Adrenal gland (tissue), 5 donors: ENCODE results near the gene RBM19.

Source experiments
- CTCF ChIP-seq, 6 experiments: fragments of 450-650 bp in 4 of 6; fragments of 200-600 bp in 2 of 6; sonication (generic) in 1 of 6; IDR thresholded peaks; 1 replicate in 5 of 6; 2 replicates in 1 of 6; pipeline versions ENCODE4 v1.5.1 to v1.8.0; 2016 to 2021; ENCODE audit warnings: antibody characterized with exemption in 6 of 6, mild to moderate bottlenecking in 2 of 6, moderate library complexity in 1 of 6
- POLR2A ChIP-seq, 2 donors: fragments of 450-650 bp; IDR thresholded peaks; one replicate each; pipeline ENCODE4 v1.6.1; 2017; ENCODE audit warnings: antibody characterized with exemption in 2 of 2, mild to moderate bottlenecking in 2 of 2, moderate library complexity in 1 of 2
- donor health status: DM: no; HTN: no; CAD: no.

- TF ChIP-seq CTCF (IDR thresholded peaks at IDR 0.05) (no peak), POLR2A (IDR thresholded peaks at IDR 0.05) (no peak)
These were observed 36.7 kb downstream of the RBM19 start for GRCh38 chr12:113929312-113929989.
